Body of pancreas (tissue), 4 donors: ENCODE results near the gene POR. TPM values are rescaled to one million over a fixed set of nuclear protein-coding genes. Genes with fewer than 3 reads are reported as not detected.
A peak's percentile ranks its signal among the peaks of the same experiment; 100 is the strongest.

Source experiments
- ATAC-seq: fragments of 150-250 bp; one replicate; pipeline ENCODE4 v1.9.1; 2016
- DNase-seq, 4 donors: peaks; one replicate each; pipeline ENCODE4 v3.0.0-alpha.2; 2019
- H3K27ac ChIP-seq, 4 donors: fragments of 200-600 bp; sonication (generic); 1 replicate in 3 of 4; 2 replicates in 1 of 4; pipeline versions ENCODE4 v1.5.1 to v1.6.1; 2016 to 2019; ENCODE audit warnings: mild to moderate bottlenecking in 1 of 4, mixed read lengths in 1 of 4, moderate library complexity in 1 of 4
- H3K27me3 ChIP-seq, 2 donors: fragments of 200-600 bp; sonication (generic); one replicate each; pipeline ENCODE4 v1.6.0; 2016; ENCODE audit warnings: mild to moderate bottlenecking in 1 of 2
- H3K36me3 ChIP-seq, 2 donors: fragments of 200-600 bp; sonication (generic); replicated peaks in 1 of 2; 2 replicates each; pipeline ENCODE4 v1.5.1; 2016; ENCODE audit warnings: low read depth in 2 of 2; ENCODE audit not compliant: insufficient read depth in 1 of 2
- H3K4me1 ChIP-seq: fragments of 200-600 bp; sonication (generic); one replicate; pipeline ENCODE4 v1.6.0; 2016
- H3K4me3 ChIP-seq, 2 donors: fragments of 200-600 bp; sonication (generic); 1 replicate in 1 of 2; 2 replicates in 1 of 2; pipeline ENCODE4 v1.5.1; 2016 to 2019
- H3K9me3 ChIP-seq, 3 donors: fragments of 200-600 bp; sonication (generic); 1 replicate in 2 of 3; 2 replicates in 1 of 3; pipeline ENCODE4 v1.5.1; 2016
- POLR2A ChIP-seq, 3 donors: fragments of 450-650 bp; IDR thresholded peaks; one replicate each; pipeline ENCODE4 v1.6.1; 2016; ENCODE audit warnings: antibody characterized with exemption in 3 of 3, mild to moderate bottlenecking in 2 of 3
- WGBS, 2 donors: methylation state at CpG; one replicate each; pipeline ENCODE4 v1.1.5; 2017; 5-methylcytosine and 5-hydroxymethylcytosine counted together
- intact Hi-C: fragments of 100-400 bp; cut with DNase I; formaldehyde crosslinking; loops from one replicate; pipeline ENCODE4 v1.15.1; 2023
- total RNA-seq, 2 donors: library from RNA; depleted of rRNA; stranded (reverse); fragments of >200 nt; gene quantifications; one replicate each; pipeline ENCODE4 v1.1.0, GENCODE V29; 2016
- TF ChIP-seq, protein P1 (sequence below), 7 experiments: fragments of 450-650 bp in 4 of 7; fragments of 200-600 bp in 3 of 7; sonication (generic) in 3 of 7; IDR thresholded peaks; one replicate each; pipeline ENCODE4 v1.5.1; 2016 to 2019; ENCODE audit warnings: antibody characterized with exemption in 7 of 7

The POR gene
- total RNA-seq, 2 donors from 2014 or later = 54.2 to 118 TPM

DNA sequence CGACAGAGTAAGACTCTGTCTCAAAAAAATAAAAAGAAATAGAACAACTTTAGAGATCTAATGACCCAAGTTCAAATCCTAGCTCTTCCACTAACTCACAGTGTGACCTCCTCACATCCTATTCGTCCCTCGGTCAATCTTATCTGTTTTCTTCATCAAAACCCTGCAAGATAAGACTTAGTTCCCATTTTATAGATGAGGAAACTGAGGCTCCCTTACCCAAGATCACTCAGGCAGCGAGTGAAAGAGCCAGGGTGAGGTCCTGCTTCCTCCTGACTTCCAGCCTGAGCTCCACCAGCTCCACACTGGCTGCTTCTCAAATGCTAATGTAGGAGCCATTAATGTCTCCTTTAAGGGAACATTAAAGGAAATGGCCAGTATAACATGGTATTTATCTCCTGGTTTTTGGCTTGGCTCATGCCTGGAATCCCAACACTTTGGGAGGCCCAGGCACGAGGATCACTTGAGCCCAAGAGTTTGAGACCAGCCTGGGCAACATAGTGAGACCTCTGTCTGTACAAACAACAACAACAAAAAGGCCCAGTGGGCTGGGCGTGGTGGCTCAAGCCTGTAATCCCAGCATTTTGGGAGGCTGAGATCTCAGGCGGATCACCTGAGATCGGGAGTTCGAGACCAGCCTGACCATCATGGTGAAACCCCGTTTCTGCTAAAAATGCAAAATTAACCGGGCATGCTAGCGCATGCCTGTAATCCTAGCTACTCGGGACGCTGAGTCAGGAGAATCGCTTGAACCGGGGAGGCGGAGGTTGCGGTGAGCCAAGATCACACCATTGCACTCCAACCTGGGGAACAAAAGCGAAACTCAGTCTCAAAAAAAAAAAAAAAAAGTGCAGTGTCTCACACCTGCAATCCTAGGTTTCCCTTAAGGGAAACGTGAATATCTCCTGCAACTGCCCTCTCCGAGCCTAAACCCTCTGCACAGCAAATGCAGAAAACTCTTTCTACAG lies 39.6 kb upstream of the POR start:
- TF ChIP-seq, protein P1, sequence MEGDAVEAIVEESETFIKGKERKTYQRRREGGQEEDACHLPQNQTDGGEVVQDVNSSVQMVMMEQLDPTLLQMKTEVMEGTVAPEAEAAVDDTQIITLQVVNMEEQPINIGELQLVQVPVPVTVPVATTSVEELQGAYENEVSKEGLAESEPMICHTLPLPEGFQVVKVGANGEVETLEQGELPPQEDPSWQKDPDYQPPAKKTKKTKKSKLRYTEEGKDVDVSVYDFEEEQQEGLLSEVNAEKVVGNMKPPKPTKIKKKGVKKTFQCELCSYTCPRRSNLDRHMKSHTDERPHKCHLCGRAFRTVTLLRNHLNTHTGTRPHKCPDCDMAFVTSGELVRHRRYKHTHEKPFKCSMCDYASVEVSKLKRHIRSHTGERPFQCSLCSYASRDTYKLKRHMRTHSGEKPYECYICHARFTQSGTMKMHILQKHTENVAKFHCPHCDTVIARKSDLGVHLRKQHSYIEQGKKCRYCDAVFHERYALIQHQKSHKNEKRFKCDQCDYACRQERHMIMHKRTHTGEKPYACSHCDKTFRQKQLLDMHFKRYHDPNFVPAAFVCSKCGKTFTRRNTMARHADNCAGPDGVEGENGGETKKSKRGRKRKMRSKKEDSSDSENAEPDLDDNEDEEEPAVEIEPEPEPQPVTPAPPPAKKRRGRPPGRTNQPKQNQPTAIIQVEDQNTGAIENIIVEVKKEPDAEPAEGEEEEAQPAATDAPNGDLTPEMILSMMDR (IDR thresholded peaks at IDR 0.05) = no peak
- TF ChIP-seq POLR2A (IDR thresholded peaks at IDR 0.05) = no peak
- no peaks in the 10 kb centered on the region for H3K36me3 ChIP-seq
- H3K4me3 ChIP-seq = no peak overlapping the region
- ATAC-seq (no peak), DNase-seq (no peak)
- no peaks in the 10 kb centered on the region for H3K27me3 ChIP-seq
- H3K9me3 ChIP-seq = no peaks in the 10 kb centered on the region
- WGBS, 2 donors = 82 to 90% methylated on average over 21 of the region's 21 CpGs
- no peak overlapping the region for H3K27ac ChIP-seq
- peaks cover 12% of the 10 kb centered on the region for H3K4me1 ChIP-seq
- intact Hi-C loops = no loop called here

DNA sequence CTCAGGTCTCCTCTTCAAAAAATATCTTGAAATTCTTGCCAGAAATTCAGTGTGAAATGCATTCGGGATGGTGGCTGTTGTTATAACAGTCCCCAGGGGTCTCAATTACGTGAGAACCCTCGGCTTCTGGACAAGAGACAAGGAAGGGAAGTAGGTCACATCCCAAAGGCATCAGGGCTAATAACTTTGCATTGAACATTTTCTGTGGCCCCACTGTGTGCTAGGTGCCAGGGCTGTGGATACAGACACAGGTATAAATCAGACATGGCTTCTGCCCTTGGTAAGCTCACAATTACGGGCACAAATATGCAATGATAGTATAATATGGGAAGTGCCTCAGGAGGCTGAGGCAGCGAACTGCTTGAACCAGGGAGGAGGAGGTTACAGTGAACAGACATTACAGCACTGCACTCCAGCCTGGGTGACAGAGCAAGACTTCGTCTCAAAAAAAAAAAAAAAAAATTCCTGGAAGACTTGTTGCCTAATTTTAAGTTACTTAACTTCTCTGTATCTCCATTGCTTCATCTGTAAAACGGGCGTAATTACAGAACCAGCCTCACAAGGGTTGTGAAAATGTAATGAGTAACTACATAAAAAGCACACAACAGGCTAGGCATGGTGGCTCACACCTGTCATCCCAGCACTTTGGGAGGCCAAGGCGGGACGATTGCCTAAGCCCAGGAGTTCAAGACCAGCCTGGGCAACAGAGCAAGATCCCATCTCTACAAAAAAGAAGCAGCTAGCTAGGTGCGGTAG lies 38.7 kb upstream of the POR start:
- H3K9me3 ChIP-seq = no peaks in the 10 kb centered on the region
- 69 to 70% methylated on average over 10 to 11 of the region's 11 CpGs for WGBS, 2 donors
- DNase-seq (peak in 1 of 4 donors; percentile 39), ATAC-seq (no peak)
- no peak overlapping the region for H3K27ac ChIP-seq
- peaks cover 17% of the 10 kb centered on the region for H3K4me1 ChIP-seq
- no peak overlapping the region for H3K4me3 ChIP-seq
- no peaks in the 10 kb centered on the region for H3K36me3 ChIP-seq
- TF ChIP-seq, protein P1 (IDR thresholded peaks at IDR 0.05) = no peak
- TF ChIP-seq POLR2A (IDR thresholded peaks at IDR 0.05) = no peak
- H3K27me3 ChIP-seq = no peaks in the 10 kb centered on the region
- intact Hi-C loops = no loop called here

DNA sequence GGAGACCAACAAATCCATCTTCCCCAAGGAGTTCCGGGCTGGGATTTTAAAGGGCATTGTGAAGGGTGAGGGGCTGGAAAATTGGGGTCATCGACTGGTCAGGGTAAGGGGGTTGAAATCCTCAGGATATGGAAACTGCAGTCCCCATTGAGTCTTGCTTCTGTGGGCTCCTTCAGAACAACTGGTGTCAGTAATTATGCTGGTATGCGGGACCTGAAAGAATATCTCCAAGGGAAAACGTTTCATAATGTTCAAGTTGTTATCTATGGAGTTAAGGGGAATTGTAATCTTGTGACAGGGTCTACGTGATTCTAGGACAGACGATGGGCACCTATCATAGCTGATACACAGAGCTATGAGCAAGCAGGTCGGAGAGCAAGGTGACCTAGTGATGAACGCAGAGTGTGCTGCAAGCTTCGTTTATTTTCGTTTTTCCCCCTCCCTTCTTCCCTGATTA lies 36.6 kb upstream of the POR start:
- peaks cover 6% of the 10 kb centered on the region in 2 donors for H3K36me3 ChIP-seq
- no peak overlapping the region for H3K4me3 ChIP-seq
- no peak for DNase-seq
- H3K9me3 ChIP-seq = no peaks in the 10 kb centered on the region
- intact Hi-C loops = no loop called here
- peak overlapping the region; percentile 48 to 82 (median 74) for H3K27ac ChIP-seq
- 13 to 14% methylated on average over 10 of the region's 10 CpGs for WGBS, 2 donors
- no peak for TF ChIP-seq POLR2A (IDR thresholded peaks at IDR 0.05)
- TF ChIP-seq, protein P1 (IDR thresholded peaks at IDR 0.05) = no peak
- H3K27me3 ChIP-seq = no peaks in the 10 kb centered on the region
- peaks cover 17% of the 10 kb centered on the region for H3K4me1 ChIP-seq
- no peak for ATAC-seq

DNA sequence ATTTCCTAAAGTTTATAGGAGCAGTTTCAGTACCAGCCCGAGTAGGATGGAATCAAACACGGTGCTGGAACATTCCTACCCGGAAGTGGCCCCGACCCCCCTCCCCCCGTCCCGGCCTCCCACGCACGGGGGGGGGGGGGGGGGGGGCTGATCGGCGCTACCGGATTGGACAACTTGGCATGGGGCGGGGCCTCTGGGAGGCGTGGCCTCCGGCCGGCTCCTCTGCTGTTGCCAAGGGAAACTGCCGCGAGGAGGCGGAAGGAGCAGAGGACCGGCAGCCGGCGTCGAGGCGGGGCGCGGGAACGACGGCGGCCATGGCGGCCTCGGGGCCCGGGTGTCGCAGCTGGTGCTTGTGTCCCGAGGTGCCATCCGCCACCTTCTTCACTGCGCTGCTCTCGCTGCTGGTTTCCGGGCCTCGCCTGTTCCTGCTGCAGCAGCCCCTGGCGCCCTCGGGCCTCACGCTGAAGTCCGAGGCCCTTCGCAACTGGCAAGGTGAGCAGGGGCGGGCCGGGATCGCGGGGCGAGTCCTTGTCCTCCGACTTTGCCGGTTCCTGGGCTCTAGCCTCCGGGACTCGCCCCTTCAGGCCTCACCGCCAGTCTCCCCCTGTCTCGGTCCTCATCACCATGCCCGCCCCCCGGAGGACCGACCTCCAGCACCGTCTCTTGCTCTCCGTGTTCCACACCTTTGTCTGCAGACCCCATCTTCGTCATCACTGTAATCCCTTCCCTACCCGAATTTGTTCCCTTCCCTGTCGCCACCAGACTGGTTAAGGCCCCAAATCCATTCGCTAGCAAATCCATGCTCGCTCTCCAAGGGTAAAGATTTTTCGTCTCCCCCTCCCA lies 36.0 kb upstream of the POR start, which contains the start of gene RHBDD2:
RHBDD2 (plus strand) TSS at position 266 of the 843 bp plus-strand sequence; CDS start at position 315, 49 bp downstream.
- Histone ChIP-seq H3K4me3 (peak within 1 kb of the TSS; percentile 44 to 89), H3K27ac (peak within 1 kb of the TSS; percentile 48 to 82 (median 74)), H3K36me3 (peaks cover 6% of the 10 kb centered on the region in 2 donors), H3K27me3 (no peaks in the 10 kb centered on the region), H3K4me1 (peaks cover 17% of the 10 kb centered on the region), H3K9me3 (no peaks in the 10 kb centered on the region)
- DNase-seq (peak; percentile 97 to 98 (median 98)), ATAC-seq (peak; percentile 99)
- 1 to 2% methylated on average over 25 to 59 of the region's 65 CpGs for WGBS, 2 donors
- TF ChIP-seq POLR2A (IDR thresholded peaks at IDR 0.05) = peak; percentile 86 to 91 (median 90)
- TF ChIP-seq, protein P1 (IDR thresholded peaks at IDR 0.05) = peak in 3 of 7 experiments; percentile 10 to 48 (median 38)
- intact Hi-C loops = no loop called here
